SK-N-SH (cell line): ENCODE results near the gene KSR2. TPM values are rescaled to one million over a fixed set of nuclear protein-coding genes. Genes with fewer than 3 reads are reported as not detected.

Source experiments
- CTCF ChIA-PET: fragments of 300-600, 350-600 bp; formaldehyde crosslinking; extraction: SDS; loops from one replicate; lab custom pipeline; 2021; lab: Yijun Ruan, JAX
- POLR2A ChIA-PET: fragments of 350-600 bp; sonication (Branson Sonifier 250); formaldehyde crosslinking; extraction: SDS; loops from one replicate; lab custom pipeline; 2020; ENCODE audit warnings: antibody characterized with exemption, inconsistent platforms; lab: Yijun Ruan, JAX
- DNase-seq: peaks from one replicate; pipeline ENCODE4 v3.0.0; 2012
- H2AFZ ChIP-seq: fragments of 200-600 bp; sonication (generic); 2 replicates; pipeline ENCODE4 v1.8.1; 2016; ENCODE audit warnings: antibody characterized with exemption, mild to moderate bottlenecking, low read depth
- H3F3A ChIP-seq: fragments of 200-600 bp; sonication (generic); replicated peaks from 2 replicates; pipeline ENCODE3; 2016; ENCODE audit warnings: antibody characterized with exemption, mild to moderate bottlenecking; ENCODE audit not compliant: insufficient read depth
- H3K27ac ChIP-seq, 2 experiments: fragments of 200-500 bp in 1 of 2; fragments of 200-600 bp in 1 of 2; sonication (Bioruptor generic) in 1 of 2; sonication (generic), shearing (Covaris generic) in 1 of 2; 2 replicates each; pipeline versions ENCODE4 v1.5.1 to v1.6.1; 2014 to 2016; ENCODE audit warnings: low read depth in 2 of 2, inconsistent platforms in 1 of 2, low read length in 1 of 2, mild to moderate bottlenecking in 1 of 2, mixed read lengths in 1 of 2
- H3K27me3 ChIP-seq: fragments of 200-600 bp; sonication (generic), shearing (Covaris generic); 2 replicates; pipeline ENCODE4 v1.6.1; 2016; ENCODE audit warnings: mixed run types; ENCODE audit not compliant: insufficient read depth
- H3K36me3 ChIP-seq, 2 experiments: fragments of 200-500 bp in 1 of 2; fragments of 200-600 bp in 1 of 2; sonication (Bioruptor generic) in 1 of 2; sonication (generic) in 1 of 2; replicated peaks in 1 of 2; 2 replicates each; pipeline versions ENCODE3 to v1.5.1; 2014 to 2016; ENCODE audit warnings: low read length in 1 of 2, mild to moderate bottlenecking in 1 of 2; ENCODE audit not compliant: insufficient read depth in 2 of 2, control insufficient read depth in 1 of 2
- H3K4me1 ChIP-seq, 2 experiments: fragments of 200-500 bp in 1 of 2; fragments of 200-600 bp in 1 of 2; sonication (Bioruptor generic) in 1 of 2; sonication (generic), shearing (Covaris generic) in 1 of 2; 2 replicates each; pipeline versions ENCODE4 v1.5.1 to v1.6.1; 2014 to 2016; ENCODE audit warnings: low read depth in 1 of 2, low read length in 1 of 2, mixed run types in 1 of 2; ENCODE audit not compliant: insufficient read depth in 2 of 2, control insufficient read depth in 1 of 2
- H3K4me2 ChIP-seq: fragments of 200-600 bp; sonication (generic), shearing (Covaris generic); 2 replicates; pipeline ENCODE4 v1.6.1; 2017; ENCODE audit warnings: mixed run types
- H3K4me3 ChIP-seq, 2 experiments: fragments of 200-500 bp in 1 of 2; fragments of 200-600 bp in 1 of 2; sonication (Bioruptor generic) in 1 of 2; sonication (generic), shearing (Covaris generic) in 1 of 2; 2 replicates each; pipeline versions ENCODE4 v1.5.1 to v1.8.1; 2014 to 2016; ENCODE audit warnings: low read depth in 2 of 2, inconsistent platforms in 1 of 2, low read length in 1 of 2, mild to moderate bottlenecking in 1 of 2, mixed read lengths in 1 of 2, moderate library complexity in 1 of 2
- H3K79me2 ChIP-seq: fragments of 200-600 bp; sonication (generic); 2 replicates; pipeline ENCODE4 v1.8.1; 2017; ENCODE audit warnings: mild to moderate bottlenecking; ENCODE audit not compliant: insufficient read depth
- H3K9ac ChIP-seq: fragments of 200-600 bp; sonication (generic); 2 replicates; pipeline ENCODE4 v1.6.1; 2017; ENCODE audit warnings: mixed run types
- H3K9me2 ChIP-seq: fragments of 200-600 bp; sonication (generic); 2 replicates; pipeline ENCODE4 v1.6.1; 2017; ENCODE audit warnings: mixed run types
- H3K9me3 ChIP-seq: fragments of 200-600 bp; sonication (generic); 2 replicates; pipeline ENCODE4 v1.6.1; 2017; ENCODE audit warnings: mixed run types, mild to moderate bottlenecking, moderate library complexity
- H4K20me1 ChIP-seq: fragments of 200-600 bp; sonication (generic); 2 replicates; pipeline ENCODE4 v1.6.1; 2017; ENCODE audit warnings: mild to moderate bottlenecking, mixed run types; ENCODE audit not compliant: insufficient read depth
- ELF1 ChIP-seq: IDR thresholded peaks from 2 replicates; pipeline ENCODE4 v1.4.0; 2012
- EP300 ChIP-seq, 2 experiments: IDR thresholded peaks; 2 replicates each; pipeline versions ENCODE4 v1.4.0 to v1.6.1; 2012; ENCODE audit warnings: borderline replicate concordance in 1 of 2, low read depth in 1 of 2, low read length in 1 of 2
- FOXJ3 ChIP-seq: sonication (generic); formaldehyde crosslinking; IDR thresholded peaks from 2 replicates; pipeline ENCODE4 v1.5.1; 2020; ENCODE audit warnings: mild to moderate bottlenecking, missing genetic modification reagents
- FOXM1 ChIP-seq: IDR thresholded peaks from 2 replicates; pipeline ENCODE4 v1.4.0; 2012; ENCODE audit warnings: low read depth, mild to moderate bottlenecking
- GABPA ChIP-seq: IDR thresholded peaks from 2 replicates; pipeline ENCODE4 v1.4.0; 2012; ENCODE audit warnings: low read depth, mild to moderate bottlenecking
- GATA2 ChIP-seq: sonication (generic); formaldehyde crosslinking; IDR thresholded peaks from 2 replicates; pipeline ENCODE4 v1.5.0; 2020; ENCODE audit warnings: mild to moderate bottlenecking, missing genetic modification reagents
- MEF2A ChIP-seq: IDR thresholded peaks from 2 replicates; pipeline ENCODE4 v1.4.0; 2012; ENCODE audit warnings: low read depth, borderline replicate concordance
- MXI1 ChIP-seq: IDR thresholded peaks from 2 replicates; pipeline ENCODE4 v1.6.1; 2012; ENCODE audit warnings: mild to moderate bottlenecking, low read depth, low read length, improper control_type of control experiment
- POLR2AphosphoS5 ChIP-seq: IDR thresholded peaks from 2 replicates; pipeline ENCODE4 v1.6.1; 2012; ENCODE audit warnings: low read depth, low read length
- RAD21 ChIP-seq: IDR thresholded peaks from 2 replicates; pipeline ENCODE4 v1.6.1; 2012; ENCODE audit warnings: mild to moderate bottlenecking, low read length
- RCOR1 ChIP-seq: fragments of 150-350 bp; IDR thresholded peaks from 2 replicates; pipeline ENCODE4 v1.6.1; 2017; ENCODE audit warnings: antibody characterized with exemption, low read length
- RFX5 ChIP-seq: IDR thresholded peaks from 2 replicates; pipeline ENCODE4 v1.6.1; 2012; ENCODE audit warnings: mild to moderate bottlenecking, improper control_type of control experiment, low read length
- SIN3A ChIP-seq: IDR thresholded peaks from 2 replicates; pipeline ENCODE4 v1.6.1; 2012; ENCODE audit warnings: low read depth, mild to moderate bottlenecking, low read length, moderate library complexity, borderline replicate concordance
- SMC3 ChIP-seq: IDR thresholded peaks from 2 replicates; pipeline ENCODE4 v1.6.1; 2012; ENCODE audit warnings: low read depth, low read length, improper control_type of control experiment
- TAF1 ChIP-seq: IDR thresholded peaks from 2 replicates; pipeline ENCODE4 v1.6.1; 2012; ENCODE audit warnings: low read depth, mild to moderate bottlenecking, low read length, moderate library complexity, borderline replicate concordance
- TCF12 ChIP-seq: IDR thresholded peaks from 2 replicates; pipeline ENCODE4 v1.4.0; 2012
- TEAD4 ChIP-seq: IDR thresholded peaks from 2 replicates; pipeline ENCODE4 v1.4.0; 2012; ENCODE audit warnings: mild to moderate bottlenecking, borderline replicate concordance; ENCODE audit not compliant: insufficient read depth
- WGBS: methylation state at CpG from one replicate; pipeline ENCODE4 v1.1.6; 2017; ENCODE audit warnings: low lambda C conversion rate; 5-methylcytosine and 5-hydroxymethylcytosine counted together
- polyA plus RNA-seq, 3 experiments: library from polyadenylated mRNA; depleted of rRNA; stranded (reverse); fragments of >200 nt; gene quantifications; 2 replicates each; pipeline ENCODE4 v1.2.3, GENCODE V29; 2012
- TF ChIP-seq, protein P1 (sequence below): fragments of 150-350 bp; IDR thresholded peaks from 2 replicates; pipeline ENCODE4 v1.6.1; 2017; ENCODE audit warnings: antibody characterized with exemption, low read length, low read depth, borderline replicate concordance
- TF ChIP-seq, protein P2 (sequence below): fragments of 150-350 bp; IDR thresholded peaks from 2 replicates; pipeline ENCODE4 v1.6.1; 2016; ENCODE audit warnings: mild to moderate bottlenecking, low read depth, low read length
- TF ChIP-seq, protein P3 (sequence below): IDR thresholded peaks from 2 replicates; pipeline ENCODE4 v1.4.0; 2012; ENCODE audit warnings: low read depth, borderline replicate concordance
- TF ChIP-seq, protein P4 (sequence below): IDR thresholded peaks from 2 replicates; pipeline ENCODE4 v1.6.1; 2012; ENCODE audit warnings: mild to moderate bottlenecking, low read depth, low read length, moderate library complexity

Gene KSR2
- polyA plus RNA-seq, 1 of the 3 experiments (the other 2 are of a cell fraction) = 0.12 TPM

DNA sequence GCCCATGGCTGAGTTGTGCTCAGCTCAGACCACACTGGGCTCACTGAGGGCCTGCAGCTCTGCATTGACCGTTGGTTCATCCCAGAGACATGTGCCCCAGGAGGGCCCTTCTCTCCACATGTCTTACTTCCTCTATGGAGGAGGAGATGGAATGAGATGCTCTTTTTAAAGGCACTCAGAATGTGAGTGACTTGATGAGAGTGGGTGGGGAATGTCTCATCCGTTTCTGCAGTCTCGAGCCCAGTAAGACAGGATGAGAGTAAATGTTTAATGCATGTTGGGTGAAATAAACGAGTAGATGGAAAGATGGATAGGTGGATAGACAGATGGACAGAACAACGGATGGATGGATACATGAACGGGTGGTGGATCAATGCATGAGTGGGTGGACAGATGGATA is 538.5 kb downstream of the KSR2 start:
- H3F3A ChIP-seq = no peaks in the 10 kb centered on the region
- POLR2A ChIA-PET = no interaction called here

DNA sequence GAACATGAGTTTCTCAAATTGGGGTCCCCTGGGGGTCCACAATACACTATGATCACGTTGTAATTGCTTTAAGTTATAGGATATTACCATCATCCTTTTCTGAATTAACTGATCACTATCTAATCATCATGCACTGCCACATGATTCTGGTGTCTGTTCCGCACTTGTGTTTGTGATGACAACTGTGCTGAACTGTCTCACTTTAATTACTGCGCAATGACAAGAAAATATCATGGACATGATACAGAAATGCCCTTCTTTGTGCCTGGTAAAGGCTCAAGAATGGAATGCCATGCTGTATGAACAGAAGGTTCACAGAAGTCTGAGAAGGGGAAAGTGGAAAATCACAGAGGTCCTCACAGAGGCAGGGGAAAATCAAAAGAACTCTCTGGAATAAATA is 541.6 kb downstream of the KSR2 start:
- ChIA-PET POLR2A (no interaction called here), CTCF (interaction anchor here (0.8 to 2.2 kb wide), 8 partner anchors 8 to 160 kb away, joined by 3 to 7 read pairs (median 3); no protein-coding TSS in a partner anchor)
- Histone ChIP-seq H3K9me3 (no peaks in the 10 kb centered on the region), H3K4me2 (no peak overlapping the region), H3F3A (no peaks in the 10 kb centered on the region), H3K9me2 (no peaks in the 10 kb centered on the region), H4K20me1 (no peaks in the 10 kb centered on the region), H3K27me3 (no peaks in the 10 kb centered on the region), H3K4me3 (no peak overlapping the region), H3K36me3 (no peaks in the 10 kb centered on the region), H3K27ac (peak overlapping the region in 1 of 2 experiments; percentile 70; a peak in 2 of 4 replicates), H3K9ac (no peak overlapping the region), H3K4me1 (peaks cover 0 to 4% of the 10 kb centered on the region in 2 experiments; a peak in 2 of 4 replicates), H3K79me2 (no peaks in the 10 kb centered on the region), H2AFZ (no peak overlapping the region)
- 18% methylated on average over 3 of the region's 3 CpGs for WGBS
- DNase-seq = peak; percentile 29
- TF ChIP-seq TEAD4 (no peak), TCF12 (no peak), RFX5 (no peak), GABPA (no peak), RCOR1 (peak; percentile 82; the same call in 1 of the 2 replicates), SIN3A (no peak), MEF2A (no peak), EP300 (IDR thresholded peaks at IDR 0.05; ENCODE audit: borderline replicate concordance in 1 of 2, low read depth in 1 of 2, low read length in 1 of 2) (peak in 1 of 2 experiments; percentile 86; a peak in 2 of 4 replicates), ELF1 (no peak), TAF1 (no peak), FOXJ3 (CRISPR knock-in tag) (peak; percentile 65; the same call in 1 of the 2 replicates), POLR2AphosphoS5 (no peak), GATA2 (peak; percentile 90), RAD21 (peak; percentile 14; the same call in 1 of the 2 replicates), MXI1 (peak; percentile 55; the same call in 1 of the 2 replicates)
- TF ChIP-seq, protein P1, sequence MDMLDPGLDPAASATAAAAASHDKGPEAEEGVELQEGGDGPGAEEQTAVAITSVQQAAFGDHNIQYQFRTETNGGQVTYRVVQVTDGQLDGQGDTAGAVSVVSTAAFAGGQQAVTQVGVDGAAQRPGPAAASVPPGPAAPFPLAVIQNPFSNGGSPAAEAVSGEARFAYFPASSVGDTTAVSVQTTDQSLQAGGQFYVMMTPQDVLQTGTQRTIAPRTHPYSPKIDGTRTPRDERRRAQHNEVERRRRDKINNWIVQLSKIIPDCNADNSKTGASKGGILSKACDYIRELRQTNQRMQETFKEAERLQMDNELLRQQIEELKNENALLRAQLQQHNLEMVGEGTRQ = no peak
- TF ChIP-seq, protein P2, sequence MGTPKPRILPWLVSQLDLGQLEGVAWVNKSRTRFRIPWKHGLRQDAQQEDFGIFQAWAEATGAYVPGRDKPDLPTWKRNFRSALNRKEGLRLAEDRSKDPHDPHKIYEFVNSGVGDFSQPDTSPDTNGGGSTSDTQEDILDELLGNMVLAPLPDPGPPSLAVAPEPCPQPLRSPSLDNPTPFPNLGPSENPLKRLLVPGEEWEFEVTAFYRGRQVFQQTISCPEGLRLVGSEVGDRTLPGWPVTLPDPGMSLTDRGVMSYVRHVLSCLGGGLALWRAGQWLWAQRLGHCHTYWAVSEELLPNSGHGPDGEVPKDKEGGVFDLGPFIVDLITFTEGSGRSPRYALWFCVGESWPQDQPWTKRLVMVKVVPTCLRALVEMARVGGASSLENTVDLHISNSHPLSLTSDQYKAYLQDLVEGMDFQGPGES = no peak
- TF ChIP-seq, protein P3, sequence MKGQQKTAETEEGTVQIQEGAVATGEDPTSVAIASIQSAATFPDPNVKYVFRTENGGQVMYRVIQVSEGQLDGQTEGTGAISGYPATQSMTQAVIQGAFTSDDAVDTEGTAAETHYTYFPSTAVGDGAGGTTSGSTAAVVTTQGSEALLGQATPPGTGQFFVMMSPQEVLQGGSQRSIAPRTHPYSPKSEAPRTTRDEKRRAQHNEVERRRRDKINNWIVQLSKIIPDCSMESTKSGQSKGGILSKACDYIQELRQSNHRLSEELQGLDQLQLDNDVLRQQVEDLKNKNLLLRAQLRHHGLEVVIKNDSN = no peak
- TF ChIP-seq, protein P4, sequence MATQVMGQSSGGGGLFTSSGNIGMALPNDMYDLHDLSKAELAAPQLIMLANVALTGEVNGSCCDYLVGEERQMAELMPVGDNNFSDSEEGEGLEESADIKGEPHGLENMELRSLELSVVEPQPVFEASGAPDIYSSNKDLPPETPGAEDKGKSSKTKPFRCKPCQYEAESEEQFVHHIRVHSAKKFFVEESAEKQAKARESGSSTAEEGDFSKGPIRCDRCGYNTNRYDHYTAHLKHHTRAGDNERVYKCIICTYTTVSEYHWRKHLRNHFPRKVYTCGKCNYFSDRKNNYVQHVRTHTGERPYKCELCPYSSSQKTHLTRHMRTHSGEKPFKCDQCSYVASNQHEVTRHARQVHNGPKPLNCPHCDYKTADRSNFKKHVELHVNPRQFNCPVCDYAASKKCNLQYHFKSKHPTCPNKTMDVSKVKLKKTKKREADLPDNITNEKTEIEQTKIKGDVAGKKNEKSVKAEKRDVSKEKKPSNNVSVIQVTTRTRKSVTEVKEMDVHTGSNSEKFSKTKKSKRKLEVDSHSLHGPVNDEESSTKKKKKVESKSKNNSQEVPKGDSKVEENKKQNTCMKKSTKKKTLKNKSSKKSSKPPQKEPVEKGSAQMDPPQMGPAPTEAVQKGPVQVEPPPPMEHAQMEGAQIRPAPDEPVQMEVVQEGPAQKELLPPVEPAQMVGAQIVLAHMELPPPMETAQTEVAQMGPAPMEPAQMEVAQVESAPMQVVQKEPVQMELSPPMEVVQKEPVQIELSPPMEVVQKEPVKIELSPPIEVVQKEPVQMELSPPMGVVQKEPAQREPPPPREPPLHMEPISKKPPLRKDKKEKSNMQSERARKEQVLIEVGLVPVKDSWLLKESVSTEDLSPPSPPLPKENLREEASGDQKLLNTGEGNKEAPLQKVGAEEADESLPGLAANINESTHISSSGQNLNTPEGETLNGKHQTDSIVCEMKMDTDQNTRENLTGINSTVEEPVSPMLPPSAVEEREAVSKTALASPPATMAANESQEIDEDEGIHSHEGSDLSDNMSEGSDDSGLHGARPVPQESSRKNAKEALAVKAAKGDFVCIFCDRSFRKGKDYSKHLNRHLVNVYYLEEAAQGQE = no peak

More for the DNA sequence above, 538.5 kb downstream of the KSR2 start:
- Histone ChIP-seq H3K4me3 (no peak overlapping the region), H3K4me1 (peaks cover 0 to 9% of the 10 kb centered on the region in 2 experiments; a peak in 2 of 4 replicates), H3K27me3 (no peaks in the 10 kb centered on the region), H2AFZ (no peak overlapping the region), H3K9me3 (no peaks in the 10 kb centered on the region), H3K36me3 (no peaks in the 10 kb centered on the region), H3K9me2 (no peaks in the 10 kb centered on the region), H4K20me1 (no peaks in the 10 kb centered on the region), H3K27ac (no peak overlapping the region), H3K4me2 (no peak overlapping the region), H3K9ac (no peak overlapping the region), H3K79me2 (no peaks in the 10 kb centered on the region)
- DNase-seq = no peak
- no peak for TF ChIP-seq FOXJ3 (CRISPR knock-in tag)
- no peak for TF ChIP-seq EP300 (IDR thresholded peaks at IDR 0.05; ENCODE audit: borderline replicate concordance in 1 of 2, low read depth in 1 of 2, low read length in 1 of 2)
- no peak for TF ChIP-seq TAF1
- TF ChIP-seq GATA2 = no peak
- TF ChIP-seq FOXM1 = no peak
- TF ChIP-seq SMC3 = no peak
- no peak for TF ChIP-seq TEAD4
- CTCF ChIA-PET = interaction anchor here (1.3 kb wide), 1 partner anchor 11 kb away, joined by 3 read pairs; no protein-coding TSS in a partner anchor
- WGBS = 34% methylated on average over 6 of the region's 6 CpGs
